ENCODE results near the gene OXSR1.

Gene OXSR1

DNA sequence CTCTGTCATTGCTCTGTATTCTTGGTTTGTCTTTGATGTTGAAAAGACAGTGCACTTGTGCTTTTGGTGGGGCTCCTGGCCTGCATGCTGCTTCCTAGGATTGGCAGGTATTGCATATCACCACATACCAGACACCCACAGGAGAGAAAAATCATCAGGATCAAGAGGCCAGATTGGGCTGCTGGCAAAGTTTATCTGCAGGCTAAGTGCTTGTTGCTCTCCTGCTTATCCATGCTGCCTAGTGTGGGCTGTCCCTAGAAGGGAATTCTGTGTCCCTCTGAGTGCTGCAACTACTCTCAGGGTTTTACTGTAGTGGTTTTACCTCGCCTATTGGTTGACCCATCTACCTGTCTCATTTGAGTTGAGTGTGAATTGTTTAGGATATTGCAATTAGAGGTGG is 99.4 kb downstream of the OXSR1 start:
- no peak overlapping the region for H3K4me2 ChIP-seq (ENCODE audit: low read length)
- peaks cover 17% of the 10 kb centered on the region for H3K4me1 ChIP-seq (ENCODE audit: low read length)
- H3K36me3 ChIP-seq (replicated peaks; ENCODE audit: low read depth, low read length): peaks cover 2% of the 10 kb centered on the region
- no peak overlapping the region for H3K27ac ChIP-seq (ENCODE audit: low read length)
- no peak overlapping the region for H3K9ac ChIP-seq (ENCODE audit: low read length)
- no peaks in the 10 kb centered on the region for H4K20me1 ChIP-seq (ENCODE audit: insufficient read depth, low read length)
- H2AFZ ChIP-seq (ENCODE audit: low read depth, low read length): no peak overlapping the region
- H3K79me2 ChIP-seq (ENCODE audit: low read length): no peaks in the 10 kb centered on the region
- H3K27me3 ChIP-seq (ENCODE audit: low read depth, low read length): no peaks in the 10 kb centered on the region
- H3K9me3 ChIP-seq (ENCODE audit: insufficient read depth, low read length): no peaks in the 10 kb centered on the region
- H3K4me3 ChIP-seq (ENCODE audit: low read length): no peak overlapping the region
- TF ChIP-seq, protein P1, sequence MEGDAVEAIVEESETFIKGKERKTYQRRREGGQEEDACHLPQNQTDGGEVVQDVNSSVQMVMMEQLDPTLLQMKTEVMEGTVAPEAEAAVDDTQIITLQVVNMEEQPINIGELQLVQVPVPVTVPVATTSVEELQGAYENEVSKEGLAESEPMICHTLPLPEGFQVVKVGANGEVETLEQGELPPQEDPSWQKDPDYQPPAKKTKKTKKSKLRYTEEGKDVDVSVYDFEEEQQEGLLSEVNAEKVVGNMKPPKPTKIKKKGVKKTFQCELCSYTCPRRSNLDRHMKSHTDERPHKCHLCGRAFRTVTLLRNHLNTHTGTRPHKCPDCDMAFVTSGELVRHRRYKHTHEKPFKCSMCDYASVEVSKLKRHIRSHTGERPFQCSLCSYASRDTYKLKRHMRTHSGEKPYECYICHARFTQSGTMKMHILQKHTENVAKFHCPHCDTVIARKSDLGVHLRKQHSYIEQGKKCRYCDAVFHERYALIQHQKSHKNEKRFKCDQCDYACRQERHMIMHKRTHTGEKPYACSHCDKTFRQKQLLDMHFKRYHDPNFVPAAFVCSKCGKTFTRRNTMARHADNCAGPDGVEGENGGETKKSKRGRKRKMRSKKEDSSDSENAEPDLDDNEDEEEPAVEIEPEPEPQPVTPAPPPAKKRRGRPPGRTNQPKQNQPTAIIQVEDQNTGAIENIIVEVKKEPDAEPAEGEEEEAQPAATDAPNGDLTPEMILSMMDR (IDR thresholded peaks at IDR 0.05; ENCODE audit: low read depth, low read length): no peak
- TF ChIP-seq EZH2phosphoT487 (IDR thresholded peaks at IDR 0.05; ENCODE audit: low read depth): no peak

DNA sequence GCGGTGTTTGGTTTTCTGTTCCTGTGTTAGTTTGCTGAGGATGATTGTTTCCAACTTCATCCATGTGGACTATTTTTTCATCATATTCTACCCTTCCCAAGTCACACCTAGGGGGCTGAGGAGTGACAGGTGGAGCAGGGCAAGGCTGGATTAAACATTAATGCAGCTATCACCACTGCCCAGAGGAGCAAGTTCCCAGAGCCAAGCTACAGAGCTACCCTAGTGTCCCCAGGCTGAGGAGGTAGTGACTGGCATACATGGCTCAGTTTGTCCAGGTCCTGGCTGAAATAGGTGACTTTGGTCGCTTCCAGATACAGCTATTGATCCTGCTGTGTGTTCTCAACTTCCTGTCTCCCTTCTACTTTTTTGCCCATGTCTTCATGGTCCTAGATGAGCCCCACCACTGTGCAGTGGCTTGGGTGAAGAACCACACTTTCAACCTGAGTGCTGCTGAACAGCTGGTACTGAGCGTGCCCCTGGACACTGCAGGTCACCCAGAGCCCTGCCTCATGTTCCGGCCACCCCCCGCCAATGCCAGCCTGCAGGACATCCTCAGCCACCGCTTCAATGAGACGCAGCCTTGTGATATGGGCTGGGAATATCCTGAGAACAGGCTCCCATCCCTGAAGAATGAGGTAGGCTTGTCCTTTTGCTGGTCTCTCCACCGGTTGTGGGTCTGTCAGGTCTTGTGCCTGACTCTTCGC is 100.4 kb downstream of the OXSR1 start, which contains the start of gene SLC22A13:
Gene SLC22A13, plus strand, starts transcription at position 209 of the 704 bp plus-strand sequence. Its CDS starts 49 bp downstream, at position 258.
- H3K9me3 ChIP-seq (ENCODE audit: insufficient read depth, low read length): no peaks in the 10 kb centered on the region
- H3K79me2 ChIP-seq (ENCODE audit: low read length): no peaks in the 10 kb centered on the region
- no peak within 1 kb of the TSS for H2AFZ ChIP-seq (ENCODE audit: low read depth, low read length)
- H3K36me3 ChIP-seq (replicated peaks; ENCODE audit: low read depth, low read length): peaks cover 2% of the 10 kb centered on the region
- no peaks in the 10 kb centered on the region for H3K27me3 ChIP-seq (ENCODE audit: low read depth, low read length)
- no peak within 1 kb of the TSS for H3K27ac ChIP-seq (ENCODE audit: low read length)
- H3K4me2 ChIP-seq (ENCODE audit: low read length): no peak within 1 kb of the TSS
- no peak within 1 kb of the TSS for H3K9ac ChIP-seq (ENCODE audit: low read length)
- H4K20me1 ChIP-seq (ENCODE audit: insufficient read depth, low read length): no peaks in the 10 kb centered on the region
- H3K4me3 ChIP-seq (ENCODE audit: low read length): no peak within 1 kb of the TSS
- TF ChIP-seq EZH2phosphoT487 (IDR thresholded peaks at IDR 0.05; ENCODE audit: low read depth): no peak
- TF ChIP-seq, protein P1 (IDR thresholded peaks at IDR 0.05; ENCODE audit: low read depth, low read length): no peak
- H3K4me1 ChIP-seq (ENCODE audit: low read length): peaks cover 17% of the 10 kb centered on the region

- Histone ChIP-seq H4K20me1 (ENCODE audit: insufficient read depth, low read length) (no peaks in the 10 kb centered on the region), H3K27me3 (ENCODE audit: low read depth, low read length) (no peaks in the 10 kb centered on the region), H3K9me3 (ENCODE audit: insufficient read depth, low read length) (no peaks in the 10 kb centered on the region), H2AFZ (ENCODE audit: low read depth, low read length) (no peak overlapping the region), H3K36me3 (replicated peaks; ENCODE audit: low read depth, low read length) (no peaks in the 10 kb centered on the region), H3K79me2 (ENCODE audit: low read length) (no peaks in the 10 kb centered on the region), H3K27ac (ENCODE audit: low read length) (no peak overlapping the region), H3K4me2 (ENCODE audit: low read length) (no peak overlapping the region), H3K9ac (ENCODE audit: low read length) (no peak overlapping the region), H3K4me1 (ENCODE audit: low read length) (peaks cover 17% of the 10 kb centered on the region), H3K4me3 (ENCODE audit: low read length) (no peak overlapping the region)
- TF ChIP-seq EZH2phosphoT487 (IDR thresholded peaks at IDR 0.05; ENCODE audit: low read depth): no peak
- TF ChIP-seq, protein P1 (IDR thresholded peaks at IDR 0.05; ENCODE audit: low read depth, low read length): no peak
These were observed 101.5 kb downstream of the OXSR1 start for GRCh38 chr3:38266810-38267209.

- no peak overlapping the region for H3K4me3 ChIP-seq (ENCODE audit: low read length)
- no peaks in the 10 kb centered on the region for H4K20me1 ChIP-seq (ENCODE audit: insufficient read depth, low read length)
- H3K9me3 ChIP-seq (ENCODE audit: insufficient read depth, low read length): no peaks in the 10 kb centered on the region
- no peak overlapping the region for H3K4me2 ChIP-seq (ENCODE audit: low read length)
- TF ChIP-seq, protein P1 (IDR thresholded peaks at IDR 0.05; ENCODE audit: low read depth, low read length): no peak
- TF ChIP-seq EZH2phosphoT487 (IDR thresholded peaks at IDR 0.05; ENCODE audit: low read depth): no peak
- no peak overlapping the region for H3K27ac ChIP-seq (ENCODE audit: low read length)
- H3K9ac ChIP-seq (ENCODE audit: low read length): no peak overlapping the region
- H3K27me3 ChIP-seq (ENCODE audit: low read depth, low read length): no peaks in the 10 kb centered on the region
- H3K4me1 ChIP-seq (ENCODE audit: low read length): peaks cover 17% of the 10 kb centered on the region
- H2AFZ ChIP-seq (ENCODE audit: low read depth, low read length): no peak overlapping the region
- no peaks in the 10 kb centered on the region for H3K79me2 ChIP-seq (ENCODE audit: low read length)
- H3K36me3 ChIP-seq (replicated peaks; ENCODE audit: low read depth, low read length): no peaks in the 10 kb centered on the region
These were observed 102.3 kb downstream of the OXSR1 start for GRCh38 chr3:38267662-38268061.
